Measurements from ENCODE around the gene KRTAP4-2. TPM values are rescaled to one million over a fixed set of nuclear protein-coding genes. Genes with fewer than 3 reads are reported as not detected.
A peak's percentile ranks its signal among the peaks of the same experiment; 100 is the strongest.
"Not testable (repeated sequence)": the region's sequence is repeated elsewhere in the genome, so short reads cannot be mapped to it uniquely, and the experiment has no call there.

KRTAP4-2 gene
- total RNA-seq = not detected
- long read RNA-seq, donor 1 = 0 reads
- long read RNA-seq, donor 2 = 0 reads

DNA sequence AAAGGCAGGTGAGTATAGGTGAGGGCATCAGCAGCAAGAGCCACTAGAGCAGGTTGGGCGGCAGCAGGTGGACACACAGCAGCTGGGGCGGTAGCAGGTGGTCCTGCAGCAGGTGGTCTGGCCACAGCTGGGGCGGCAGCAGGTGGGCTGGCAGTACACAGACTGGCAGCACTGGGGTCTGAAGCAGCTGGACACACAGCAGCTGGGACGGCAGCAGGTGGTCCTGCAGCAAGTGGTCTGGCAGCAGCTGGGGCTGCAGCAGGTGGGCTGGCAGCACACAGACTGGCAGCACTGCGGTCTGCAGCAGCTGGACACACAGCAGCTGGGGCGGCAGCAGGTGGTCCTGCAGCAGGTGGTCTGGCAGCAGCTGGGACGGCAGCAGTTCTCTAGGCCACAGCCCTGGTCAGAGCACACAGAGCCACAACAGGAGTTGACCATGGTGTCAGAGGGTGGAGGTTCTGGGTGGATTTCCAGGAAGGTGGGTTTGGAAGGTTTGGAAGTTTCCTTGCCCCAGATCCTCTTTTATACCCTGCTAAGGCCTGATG lies at the start of gene KRTAP4-2:
Gene KRTAP4-2, minus strand, starts transcription at position 495 of the 545 bp plus-strand sequence. Its CDS starts 57 bp downstream, at position 438.
- TF ChIP-seq, protein P1, sequence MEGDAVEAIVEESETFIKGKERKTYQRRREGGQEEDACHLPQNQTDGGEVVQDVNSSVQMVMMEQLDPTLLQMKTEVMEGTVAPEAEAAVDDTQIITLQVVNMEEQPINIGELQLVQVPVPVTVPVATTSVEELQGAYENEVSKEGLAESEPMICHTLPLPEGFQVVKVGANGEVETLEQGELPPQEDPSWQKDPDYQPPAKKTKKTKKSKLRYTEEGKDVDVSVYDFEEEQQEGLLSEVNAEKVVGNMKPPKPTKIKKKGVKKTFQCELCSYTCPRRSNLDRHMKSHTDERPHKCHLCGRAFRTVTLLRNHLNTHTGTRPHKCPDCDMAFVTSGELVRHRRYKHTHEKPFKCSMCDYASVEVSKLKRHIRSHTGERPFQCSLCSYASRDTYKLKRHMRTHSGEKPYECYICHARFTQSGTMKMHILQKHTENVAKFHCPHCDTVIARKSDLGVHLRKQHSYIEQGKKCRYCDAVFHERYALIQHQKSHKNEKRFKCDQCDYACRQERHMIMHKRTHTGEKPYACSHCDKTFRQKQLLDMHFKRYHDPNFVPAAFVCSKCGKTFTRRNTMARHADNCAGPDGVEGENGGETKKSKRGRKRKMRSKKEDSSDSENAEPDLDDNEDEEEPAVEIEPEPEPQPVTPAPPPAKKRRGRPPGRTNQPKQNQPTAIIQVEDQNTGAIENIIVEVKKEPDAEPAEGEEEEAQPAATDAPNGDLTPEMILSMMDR (IDR thresholded peaks at IDR 0.05) = no peak
- H3K9me3 ChIP-seq = no peaks in the 10 kb centered on the region
- DNase-seq = no peak
- H3K4me1 ChIP-seq (ENCODE audit: low read depth) = no peaks in the 10 kb centered on the region
- ATAC-seq = no peak
- no peak within 1 kb of the TSS for H3K4me3 ChIP-seq
- no peaks in the 10 kb centered on the region for H3K36me3 ChIP-seq (ENCODE audit: low read depth)
- intact Hi-C loops (cut with DNase I, micrococcal nuclease) = no loop called here

DNA sequence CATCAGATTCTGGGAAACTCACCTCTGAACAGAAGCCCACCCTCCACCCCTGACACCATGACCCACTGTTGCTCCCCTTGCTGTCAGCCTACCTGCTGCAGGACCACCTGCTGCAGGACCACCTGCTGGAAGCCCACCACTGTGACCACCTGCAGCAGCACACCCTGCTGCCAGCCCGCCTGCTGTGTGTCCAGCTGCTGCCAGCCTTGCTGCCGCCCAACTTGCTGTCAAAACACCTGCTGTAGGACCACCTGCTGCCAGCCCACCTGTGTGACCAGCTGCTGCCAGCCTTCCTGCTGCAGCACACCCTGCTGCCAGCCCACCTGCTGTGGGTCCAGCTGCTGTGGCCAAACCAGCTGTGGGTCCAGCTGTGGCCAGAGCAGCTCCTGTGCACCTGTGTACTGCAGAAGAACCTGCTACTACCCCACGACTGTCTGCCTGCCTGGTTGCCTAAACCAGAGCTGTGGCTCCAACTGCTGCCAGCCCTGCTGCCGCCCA lies 48.6 kb upstream of the KRTAP4-2 start, which contains the start of gene KRTAP9-2:
Gene KRTAP9-2, plus strand, starts transcription at position 51 of the 498 bp plus-strand sequence. Its CDS starts 7 bp downstream, at position 58.
- intact Hi-C loops (cut with DNase I, micrococcal nuclease); ATAC-seq; H3K9me3 ChIP-seq; H3K4me3 ChIP-seq; DNase-seq; H3K36me3 ChIP-seq (ENCODE audit: low read depth); H3K4me1 ChIP-seq (ENCODE audit: low read depth): not testable (repeated sequence)

DNA sequence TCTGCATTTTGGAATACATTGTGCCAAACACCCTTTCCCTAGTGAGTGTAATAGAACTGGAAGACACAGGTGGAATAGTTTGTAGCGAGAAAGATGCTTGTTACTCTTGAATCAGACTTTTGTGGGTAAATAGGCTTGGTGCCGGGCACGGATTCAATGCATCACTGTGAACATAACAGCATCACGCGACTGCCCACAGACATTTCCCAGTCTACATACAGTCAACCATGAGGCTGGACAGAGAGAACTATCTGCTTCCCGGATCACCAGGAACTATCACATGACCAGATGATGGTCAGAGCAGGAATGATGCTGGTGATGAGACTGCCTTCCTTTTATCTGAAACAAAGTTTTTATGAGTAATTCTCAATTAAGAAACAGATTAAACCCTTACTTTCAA lies 48.0 kb upstream of the KRTAP4-2 start:
- intact Hi-C loops (cut with DNase I, micrococcal nuclease) = no loop called here
- ATAC-seq (no peak), DNase-seq (no peak)
- TF ChIP-seq, protein P1 (IDR thresholded peaks at IDR 0.05) = no peak
- Histone ChIP-seq H3K4me1 (ENCODE audit: low read depth) (no peaks in the 10 kb centered on the region), H3K4me3 (no peak overlapping the region), H3K9me3 (no peaks in the 10 kb centered on the region), H3K36me3 (ENCODE audit: low read depth) (no peaks in the 10 kb centered on the region)

DNA sequence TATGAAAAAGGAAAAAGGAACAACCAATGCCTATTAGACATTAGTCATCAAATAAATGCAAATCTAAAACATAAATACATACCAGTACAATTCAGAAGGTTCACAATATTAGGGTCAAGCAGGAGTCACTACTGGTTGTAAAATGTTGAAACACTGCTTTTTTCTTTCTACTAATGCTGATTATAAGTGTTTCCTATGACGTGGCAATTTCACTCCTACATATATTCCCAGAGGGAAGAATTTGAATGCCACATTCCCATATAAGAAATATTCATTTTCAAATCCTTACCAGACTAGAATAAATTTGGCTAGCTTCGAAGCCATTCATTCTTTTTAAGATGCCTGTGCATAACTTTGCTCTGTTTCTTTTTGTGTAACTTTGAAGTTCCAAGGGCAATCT lies 45.8 kb upstream of the KRTAP4-2 start:
- H3K36me3 ChIP-seq (ENCODE audit: low read depth) = no peaks in the 10 kb centered on the region
- H3K4me3 ChIP-seq = no peak overlapping the region
- no peak for DNase-seq
- no peaks in the 10 kb centered on the region for H3K4me1 ChIP-seq (ENCODE audit: low read depth)
- TF ChIP-seq, protein P1 (IDR thresholded peaks at IDR 0.05) = no peak
- intact Hi-C loops (cut with DNase I, micrococcal nuclease) = no loop called here
- H3K9me3 ChIP-seq = no peaks in the 10 kb centered on the region
- ATAC-seq = no peak

DNA sequence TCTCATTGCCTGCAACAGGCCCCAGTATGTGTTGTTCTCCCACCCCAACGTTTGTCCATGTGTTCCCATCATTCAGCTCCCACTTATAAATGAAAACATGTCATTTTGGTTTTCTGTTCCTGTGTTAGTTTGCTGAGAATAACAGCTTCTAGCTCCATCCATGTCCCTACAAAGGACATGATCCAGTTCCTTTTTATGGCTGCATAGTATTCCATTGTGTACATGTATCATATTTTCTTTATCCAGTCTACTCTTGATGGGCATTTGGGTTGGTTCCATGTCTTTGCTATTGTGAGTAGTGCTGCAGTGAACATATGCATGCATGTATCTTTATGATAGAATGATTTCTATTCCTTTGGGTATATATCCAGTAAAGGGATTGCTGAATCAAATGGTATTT lies 37.7 kb upstream of the KRTAP4-2 start:
- TF ChIP-seq, protein P1 (IDR thresholded peaks at IDR 0.05) = no peak
- Histone ChIP-seq H3K9me3 (no peaks in the 10 kb centered on the region), H3K4me1 (ENCODE audit: low read depth) (no peaks in the 10 kb centered on the region), H3K4me3 (no peak overlapping the region), H3K36me3 (ENCODE audit: low read depth) (no peaks in the 10 kb centered on the region)
- intact Hi-C loops (cut with DNase I, micrococcal nuclease) = no loop called here
- no peak for ATAC-seq
- no peak for DNase-seq

DNA sequence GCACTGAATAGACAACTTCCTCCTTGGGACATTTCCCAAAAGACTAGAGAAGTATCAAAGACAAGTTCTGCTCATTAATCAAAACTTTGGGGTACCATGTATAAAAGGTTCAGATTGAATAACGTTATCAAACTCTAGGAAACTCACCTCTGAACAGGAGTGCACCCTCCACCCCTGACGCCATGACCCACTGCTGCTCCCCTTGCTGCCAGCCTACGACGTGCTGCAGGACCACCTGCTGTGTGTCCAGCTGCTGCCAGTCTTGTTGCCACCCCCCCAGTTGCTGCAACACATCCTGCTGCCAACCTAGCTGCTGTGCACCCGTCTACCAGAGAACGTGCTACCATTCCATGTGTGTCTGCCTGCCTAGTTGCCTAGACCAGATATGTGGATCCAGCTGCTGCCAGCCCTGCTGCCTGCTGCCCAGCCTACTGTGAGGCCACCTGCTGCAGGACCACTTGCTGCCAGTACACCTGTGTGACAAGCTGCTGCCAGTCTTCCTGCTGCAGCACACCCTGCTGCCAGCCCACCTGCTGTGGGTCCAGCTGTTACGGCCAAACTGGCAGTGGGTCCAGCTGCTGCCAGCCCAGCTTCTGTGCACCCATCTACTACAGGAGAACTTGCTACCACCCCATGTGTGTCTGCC lies 34.6 kb upstream of the KRTAP4-2 start:
- TF ChIP-seq, protein P1 (IDR thresholded peaks at IDR 0.05) = no peak
- Histone ChIP-seq H3K4me1 (ENCODE audit: low read depth) (no peaks in the 10 kb centered on the region), H3K4me3 (no peak overlapping the region), H3K36me3 (ENCODE audit: low read depth) (no peaks in the 10 kb centered on the region), H3K9me3 (no peaks in the 10 kb centered on the region)
- ATAC-seq (peak; percentile 63), DNase-seq (peak in 2 of 3 donors; percentile 28 to 40)
- intact Hi-C loops (cut with DNase I, micrococcal nuclease) = no loop called here

Measured in mucosa of descending colon (tissue), 3 donors.